Thyroid gland (tissue), 4 donors: Measurements from ENCODE around the gene PHF19.

Source experiments
- POLR2A ChIP-seq, 2 donors: fragments of 450-650 bp; IDR thresholded peaks; one replicate each; pipeline ENCODE4 v1.6.1; 2017; ENCODE audit warnings: antibody characterized with exemption in 2 of 2, mild to moderate bottlenecking in 2 of 2, moderate library complexity in 1 of 2
- TF ChIP-seq, protein P1 (sequence below), 6 experiments: fragments of 200-600 bp in 3 of 6; fragments of 450-650 bp in 3 of 6; sonication (generic) in 3 of 6; IDR thresholded peaks; one replicate each; pipeline ENCODE4 v1.5.1; 2016 to 2019; ENCODE audit warnings: antibody characterized with exemption in 6 of 6, mild to moderate bottlenecking in 2 of 6, inconsistent platforms in 1 of 6, moderate library complexity in 1 of 6

DNA sequence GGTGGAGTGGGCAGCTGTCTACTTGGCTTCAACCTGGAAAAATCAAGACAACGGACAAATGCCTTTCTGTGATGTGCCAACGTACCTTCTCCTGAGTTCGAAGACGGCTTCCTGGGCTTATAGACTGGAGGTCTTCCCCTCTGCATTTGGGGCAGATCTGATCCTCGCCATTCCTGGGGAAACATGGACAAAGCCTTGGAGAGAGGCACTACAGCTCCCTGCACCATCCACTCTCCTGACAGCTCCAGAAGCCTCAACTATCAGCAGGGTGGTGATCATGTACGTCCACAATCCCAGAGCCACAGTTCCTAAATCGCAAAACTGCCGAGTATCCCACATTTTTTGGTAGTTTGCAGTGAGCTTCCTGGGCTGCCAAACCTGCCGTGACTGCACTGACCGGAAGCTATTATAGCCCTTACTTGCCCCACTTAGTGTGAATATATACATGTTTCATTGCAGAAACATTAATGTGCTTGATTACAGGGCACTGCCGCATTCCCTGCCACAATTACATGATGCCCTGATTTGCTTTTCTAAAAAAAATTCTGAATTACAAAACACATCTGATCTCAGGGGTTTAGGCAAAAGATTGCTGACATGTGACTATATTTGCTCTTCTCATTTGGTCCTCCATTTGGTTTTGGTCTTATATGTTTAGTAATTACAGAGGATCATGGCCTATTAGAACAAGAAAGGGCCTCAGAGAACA, 46.8 kb upstream of the PHF19 start:
- TF ChIP-seq, protein P1, sequence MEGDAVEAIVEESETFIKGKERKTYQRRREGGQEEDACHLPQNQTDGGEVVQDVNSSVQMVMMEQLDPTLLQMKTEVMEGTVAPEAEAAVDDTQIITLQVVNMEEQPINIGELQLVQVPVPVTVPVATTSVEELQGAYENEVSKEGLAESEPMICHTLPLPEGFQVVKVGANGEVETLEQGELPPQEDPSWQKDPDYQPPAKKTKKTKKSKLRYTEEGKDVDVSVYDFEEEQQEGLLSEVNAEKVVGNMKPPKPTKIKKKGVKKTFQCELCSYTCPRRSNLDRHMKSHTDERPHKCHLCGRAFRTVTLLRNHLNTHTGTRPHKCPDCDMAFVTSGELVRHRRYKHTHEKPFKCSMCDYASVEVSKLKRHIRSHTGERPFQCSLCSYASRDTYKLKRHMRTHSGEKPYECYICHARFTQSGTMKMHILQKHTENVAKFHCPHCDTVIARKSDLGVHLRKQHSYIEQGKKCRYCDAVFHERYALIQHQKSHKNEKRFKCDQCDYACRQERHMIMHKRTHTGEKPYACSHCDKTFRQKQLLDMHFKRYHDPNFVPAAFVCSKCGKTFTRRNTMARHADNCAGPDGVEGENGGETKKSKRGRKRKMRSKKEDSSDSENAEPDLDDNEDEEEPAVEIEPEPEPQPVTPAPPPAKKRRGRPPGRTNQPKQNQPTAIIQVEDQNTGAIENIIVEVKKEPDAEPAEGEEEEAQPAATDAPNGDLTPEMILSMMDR (IDR thresholded peaks at IDR 0.05): no peak
- TF ChIP-seq POLR2A (IDR thresholded peaks at IDR 0.05): no peak
